ENCODE measurements around the gene NEURL1B. TPM values are rescaled to one million over a fixed set of nuclear protein-coding genes. Genes with fewer than 3 reads are reported as not detected.
"Not testable (repeated sequence)": the region's sequence is repeated elsewhere in the genome, so short reads cannot be mapped to it uniquely, and the experiment has no call there.

NEURL1B gene
- total RNA-seq, 2 donors from 2014 or later = 4.9 to 6.3 TPM

DNA sequence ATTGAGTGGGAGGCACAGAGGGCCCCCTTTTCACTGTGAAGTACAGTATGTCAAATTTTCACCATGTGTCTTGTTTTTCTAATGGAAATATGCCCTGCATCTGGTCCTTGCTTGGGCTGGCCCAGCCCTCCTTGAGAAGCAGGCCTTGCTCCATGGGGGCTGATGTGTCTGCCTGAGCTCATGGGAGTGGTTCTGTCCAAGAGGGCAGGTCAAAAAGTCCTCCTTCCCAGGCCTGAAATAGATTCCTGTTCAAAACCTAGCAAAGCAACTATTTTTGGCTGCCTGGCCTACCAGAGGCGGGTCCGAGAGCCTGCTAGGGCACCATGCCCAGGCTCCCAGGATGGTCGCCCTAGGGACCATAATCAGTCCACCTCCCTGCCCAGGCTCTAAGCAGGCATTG is 40.5 kb upstream of the NEURL1B start:
- Mint-ChIP-seq H3K27ac (no peak overlapping the region), H3K4me1 (peaks cover 5% of the 10 kb centered on the region), H3K4me3 (no peak overlapping the region), H3K27me3 (ENCODE audit: insufficient read depth) (peaks cover 3% of the 10 kb centered on the region), H3K36me3 (ENCODE audit: low read depth) (no peaks in the 10 kb centered on the region), H3K9me3 (no peaks in the 10 kb centered on the region)
- no peaks in the 10 kb centered on the region for H3K4me1 ChIP-seq (ENCODE audit: control insufficient read depth, insufficient read depth, low read length)
- no peak overlapping the region for H3K4me3 ChIP-seq (ENCODE audit: low read length)
- peak; percentile 16 for DNase-seq
- H3K36me3 ChIP-seq (ENCODE audit: control insufficient read depth, insufficient read depth, low read length) = no peaks in the 10 kb centered on the region
- H3K9ac ChIP-seq (ENCODE audit: extremely low read depth, low read length, poor library complexity, severe bottlenecking) = no peak overlapping the region
- 87 to 100% methylated on average over 3 of the region's 3 CpGs for WGBS, 2 experiments (ENCODE audit: insufficient coverage in 1 of 2, insufficient read length in 1 of 2)
- no peaks in the 10 kb centered on the region for H3K27me3 ChIP-seq (ENCODE audit: control insufficient read depth, insufficient read depth, low read length, poor library complexity, severe bottlenecking)
- H3K9me3 ChIP-seq (ENCODE audit: control insufficient read depth, low read length) = no peaks in the 10 kb centered on the region
- no peak overlapping the region for H3K27ac ChIP-seq (ENCODE audit: low read depth, low read length)
- TF ChIP-seq, protein P1, sequence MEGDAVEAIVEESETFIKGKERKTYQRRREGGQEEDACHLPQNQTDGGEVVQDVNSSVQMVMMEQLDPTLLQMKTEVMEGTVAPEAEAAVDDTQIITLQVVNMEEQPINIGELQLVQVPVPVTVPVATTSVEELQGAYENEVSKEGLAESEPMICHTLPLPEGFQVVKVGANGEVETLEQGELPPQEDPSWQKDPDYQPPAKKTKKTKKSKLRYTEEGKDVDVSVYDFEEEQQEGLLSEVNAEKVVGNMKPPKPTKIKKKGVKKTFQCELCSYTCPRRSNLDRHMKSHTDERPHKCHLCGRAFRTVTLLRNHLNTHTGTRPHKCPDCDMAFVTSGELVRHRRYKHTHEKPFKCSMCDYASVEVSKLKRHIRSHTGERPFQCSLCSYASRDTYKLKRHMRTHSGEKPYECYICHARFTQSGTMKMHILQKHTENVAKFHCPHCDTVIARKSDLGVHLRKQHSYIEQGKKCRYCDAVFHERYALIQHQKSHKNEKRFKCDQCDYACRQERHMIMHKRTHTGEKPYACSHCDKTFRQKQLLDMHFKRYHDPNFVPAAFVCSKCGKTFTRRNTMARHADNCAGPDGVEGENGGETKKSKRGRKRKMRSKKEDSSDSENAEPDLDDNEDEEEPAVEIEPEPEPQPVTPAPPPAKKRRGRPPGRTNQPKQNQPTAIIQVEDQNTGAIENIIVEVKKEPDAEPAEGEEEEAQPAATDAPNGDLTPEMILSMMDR (conservative IDR thresholded peaks at IDR 0.05) = no peak

DNA sequence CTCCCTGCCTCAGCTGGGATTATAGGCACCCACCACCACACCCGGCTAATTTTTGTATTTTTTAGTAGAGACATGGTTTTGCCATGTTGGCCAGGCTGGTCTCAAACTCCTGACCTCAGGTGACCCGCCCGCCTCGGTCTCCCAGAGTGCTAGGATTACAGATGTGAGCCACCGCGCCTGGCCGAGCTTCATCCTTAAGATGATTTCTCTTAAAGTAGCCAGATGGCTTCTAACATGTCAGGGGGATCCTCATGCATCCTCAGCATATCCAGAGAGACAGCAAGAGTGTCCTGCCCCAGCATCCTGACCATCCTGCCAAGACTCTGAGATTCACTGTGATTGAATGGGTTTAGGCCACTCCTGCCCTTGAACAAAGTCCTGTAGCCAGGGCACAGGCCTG is 39.5 kb upstream of the NEURL1B start:
- H3K27me3 ChIP-seq (ENCODE audit: control insufficient read depth, insufficient read depth, low read length, poor library complexity, severe bottlenecking); H3K9me3 Mint-ChIP-seq; H3K27ac Mint-ChIP-seq; H3K4me3 Mint-ChIP-seq; H3K9ac ChIP-seq (ENCODE audit: extremely low read depth, low read length, poor library complexity, severe bottlenecking); H3K4me1 Mint-ChIP-seq; H3K27me3 Mint-ChIP-seq (ENCODE audit: insufficient read depth); H3K4me3 ChIP-seq (ENCODE audit: low read length); H3K36me3 Mint-ChIP-seq (ENCODE audit: low read depth); H3K36me3 ChIP-seq (ENCODE audit: control insufficient read depth, insufficient read depth, low read length); H3K27ac ChIP-seq (ENCODE audit: low read depth, low read length); H3K9me3 ChIP-seq (ENCODE audit: control insufficient read depth, low read length); H3K4me1 ChIP-seq (ENCODE audit: control insufficient read depth, insufficient read depth, low read length): not testable (repeated sequence)
- peak; percentile 23 for DNase-seq
- WGBS, 2 experiments (ENCODE audit: insufficient coverage in 1 of 2, insufficient read length in 1 of 2) = 91 to 95% methylated on average over 6 to 7 of the region's 7 CpGs

DNA sequence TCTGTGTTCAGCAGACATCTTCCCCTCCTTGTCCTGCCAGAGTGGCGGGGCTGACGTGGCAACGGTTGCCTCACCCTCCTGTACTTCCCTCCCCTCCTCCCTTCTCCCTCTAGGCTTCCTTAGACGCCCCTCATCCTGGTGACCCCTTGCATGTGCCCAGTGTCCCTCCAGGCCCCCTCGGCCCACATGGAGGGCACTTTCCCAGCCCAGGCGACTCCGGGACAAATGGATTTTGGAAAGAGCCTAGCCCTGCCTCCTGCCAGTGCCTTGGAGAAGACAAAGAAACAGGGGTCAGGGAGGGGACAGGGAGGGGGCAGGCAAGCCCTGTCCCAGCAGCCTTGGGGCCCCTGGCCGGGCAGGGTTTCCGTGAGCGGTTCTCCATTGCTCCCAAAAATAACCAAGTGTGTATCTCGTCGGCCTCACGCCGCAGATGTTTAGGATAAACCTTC is 38.3 kb upstream of the NEURL1B start:
- H3K4me3 ChIP-seq (ENCODE audit: low read length) = no peak overlapping the region
- Mint-ChIP-seq H3K9me3 (no peaks in the 10 kb centered on the region), H3K4me1 (peaks cover 9% of the 10 kb centered on the region), H3K27me3 (ENCODE audit: insufficient read depth) (peaks cover 6% of the 10 kb centered on the region), H3K4me3 (no peak overlapping the region), H3K27ac (no peak overlapping the region), H3K36me3 (ENCODE audit: low read depth) (no peaks in the 10 kb centered on the region)
- 91 to 94% methylated on average over 5 to 14 of the region's 14 CpGs for WGBS, 2 experiments (ENCODE audit: insufficient coverage in 1 of 2, insufficient read length in 1 of 2)
- no peaks in the 10 kb centered on the region for H3K36me3 ChIP-seq (ENCODE audit: control insufficient read depth, insufficient read depth, low read length)
- no peaks in the 10 kb centered on the region for H3K27me3 ChIP-seq (ENCODE audit: control insufficient read depth, insufficient read depth, low read length, poor library complexity, severe bottlenecking)
- peak; percentile 41 for DNase-seq
- TF ChIP-seq, protein P1 (conservative IDR thresholded peaks at IDR 0.05) = no peak
- peak overlapping the region; percentile 68 for H3K27ac ChIP-seq (ENCODE audit: low read depth, low read length)
- no peaks in the 10 kb centered on the region for H3K4me1 ChIP-seq (ENCODE audit: control insufficient read depth, insufficient read depth, low read length)
- H3K9me3 ChIP-seq (ENCODE audit: control insufficient read depth, low read length) = no peaks in the 10 kb centered on the region
- H3K9ac ChIP-seq (ENCODE audit: extremely low read depth, low read length, poor library complexity, severe bottlenecking) = no peak overlapping the region

DNA sequence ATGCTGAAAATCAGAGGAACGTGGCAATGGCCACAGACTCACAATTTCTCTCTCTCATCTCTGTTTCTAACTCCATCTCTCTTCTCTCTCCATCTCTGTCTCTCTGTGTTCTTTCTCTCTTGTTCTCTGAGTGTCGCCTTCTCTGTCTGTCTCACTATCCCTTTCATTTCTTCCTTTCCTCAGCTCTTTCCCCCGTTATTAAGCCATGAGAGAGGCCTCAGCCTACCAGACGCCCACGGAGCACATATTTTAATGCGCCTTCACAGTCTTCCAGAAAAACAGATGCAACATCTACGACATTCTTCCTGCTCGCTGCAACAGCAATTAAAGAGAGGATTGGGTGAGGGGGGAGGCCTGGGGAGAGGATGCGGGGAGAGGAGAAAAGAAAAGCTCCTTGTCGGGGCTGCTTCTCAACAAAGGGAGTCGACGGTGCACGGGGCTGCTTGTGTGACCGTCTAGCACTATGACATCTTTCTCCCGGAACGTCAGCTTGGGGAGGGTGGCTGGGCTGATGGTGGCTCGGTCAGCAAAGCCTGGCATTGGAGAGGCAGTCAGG is 37.7 kb upstream of the NEURL1B start:
- H3K9me3 ChIP-seq (ENCODE audit: control insufficient read depth, low read length) = no peaks in the 10 kb centered on the region
- H3K9me3 Mint-ChIP-seq = no peaks in the 10 kb centered on the region
- no peaks in the 10 kb centered on the region for H3K4me1 ChIP-seq (ENCODE audit: control insufficient read depth, insufficient read depth, low read length)
- no peaks in the 10 kb centered on the region for H3K36me3 Mint-ChIP-seq (ENCODE audit: low read depth)
- 56 to 77% methylated on average over 11 to 17 of the region's 17 CpGs for WGBS, 2 experiments (ENCODE audit: insufficient coverage in 1 of 2, insufficient read length in 1 of 2)
- DNase-seq = no peak
- no peaks in the 10 kb centered on the region for H3K27me3 ChIP-seq (ENCODE audit: control insufficient read depth, insufficient read depth, low read length, poor library complexity, severe bottlenecking)
- TF ChIP-seq, protein P1 (conservative IDR thresholded peaks at IDR 0.05) = no peak
- H3K27me3 Mint-ChIP-seq (ENCODE audit: insufficient read depth) = peaks cover 6% of the 10 kb centered on the region
- H3K4me3 Mint-ChIP-seq = no peak overlapping the region
- H3K27ac ChIP-seq (ENCODE audit: low read depth, low read length) = peak overlapping the region; percentile 68
- peaks cover 9% of the 10 kb centered on the region for H3K4me1 Mint-ChIP-seq
- H3K4me3 ChIP-seq (ENCODE audit: low read length) = no peak overlapping the region
- no peaks in the 10 kb centered on the region for H3K36me3 ChIP-seq (ENCODE audit: control insufficient read depth, insufficient read depth, low read length)
- H3K27ac Mint-ChIP-seq = no peak overlapping the region
- H3K9ac ChIP-seq (ENCODE audit: extremely low read depth, low read length, poor library complexity, severe bottlenecking) = no peak overlapping the region

All from endodermal cell (in vitro differentiated cells).